H1 (cell line): ENCODE data around the gene ARHGEF7. TPM values are rescaled to one million over a fixed set of nuclear protein-coding genes. Genes with fewer than 3 reads are reported as not detected.

Source experiments
- CTCF ChIA-PET: fragments of 300-600 bp; sonication (Branson Sonifier 250); formaldehyde crosslinking; loops from one replicate; lab custom pipeline; 2021; ENCODE audit not compliant: partially characterized antibody; lab: Charles Lee
- POLR2A ChIA-PET: fragments of 300-600 bp; sonication (Branson Sonifier 250); formaldehyde crosslinking; loops from one replicate; lab custom pipeline; 2021; ENCODE audit warnings: inconsistent platforms; ENCODE audit not compliant: partially characterized antibody; lab: Charles Lee
- DNase-seq, 2 experiments: peaks; one replicate each; pipeline versions ENCODE4 v3.0.0 to v3.0.0-alpha.2; 2010 to 2022; ENCODE audit warnings: low spot score in 2 of 2, low read depth in 1 of 2, mixed read lengths in 1 of 2
- FAIRE-seq: peaks from 2 replicates; lab custom pipeline; 2011; peaks lifted over from hg19 to GRCh38; lab: Jason Lieb, UNC
- H2AFZ ChIP-seq: 2 replicates; pipeline ENCODE4 v1.8.1; 2012; ENCODE audit warnings: low read length, inconsistent platforms
- H2AK5ac ChIP-seq: 2 replicates; pipeline ENCODE4 v1.6.1; 2013; ENCODE audit warnings: low read depth, low read length
- H2BK120ac ChIP-seq: replicated peaks from 2 replicates; pipeline ENCODE3; 2013; ENCODE audit warnings: low read depth, low read length, inconsistent platforms
- H2BK12ac ChIP-seq: 2 replicates; pipeline ENCODE4 v1.6.1; 2013; ENCODE audit warnings: low read depth, low read length
- H2BK15ac ChIP-seq: 2 replicates; pipeline ENCODE4 v1.6.1; 2013; ENCODE audit warnings: low read length
- H2BK20ac ChIP-seq: 2 replicates; pipeline ENCODE4 v1.6.1; 2013; ENCODE audit warnings: low read length
- H2BK5ac ChIP-seq: 2 replicates; pipeline ENCODE4 v1.6.1; 2013; ENCODE audit warnings: low read depth, low read length
- H3K14ac ChIP-seq: 2 replicates; pipeline ENCODE4 v1.6.1; 2013; ENCODE audit warnings: inconsistent platforms; ENCODE audit not compliant: insufficient read length
- H3K18ac ChIP-seq: 2 replicates; pipeline ENCODE4 v1.6.1; 2013; ENCODE audit warnings: low read length; ENCODE audit errors: extremely low read depth
- H3K23ac ChIP-seq: 2 replicates; pipeline ENCODE4 v1.6.1; 2013; ENCODE audit warnings: inconsistent platforms; ENCODE audit not compliant: insufficient read length
- H3K23me2 ChIP-seq: 2 replicates; pipeline ENCODE4 v1.6.1; 2013; ENCODE audit warnings: low read depth, low read length
- H3K27ac ChIP-seq: 2 replicates; pipeline ENCODE4 v1.6.1; 2011; ENCODE audit warnings: low read depth, low read length, inconsistent platforms
- H3K27me3 ChIP-seq, 4 experiments: replicated peaks in 1 of 4; 1 replicate in 1 of 4; 2 replicates in 3 of 4; pipeline versions ENCODE4 v1.6.1 to v1.8.1; 2011 to 2013; ENCODE audit warnings: low read length in 3 of 4, mild to moderate bottlenecking in 3 of 4, inconsistent platforms in 2 of 4, mixed read lengths in 2 of 4, moderate library complexity in 1 of 4; ENCODE audit not compliant: control insufficient read depth in 3 of 4, insufficient read depth in 3 of 4; ENCODE audit errors: extremely low read depth in 1 of 4
- H3K36me3 ChIP-seq, 4 experiments: 2 replicates each; pipeline versions ENCODE4 v1.6.1 to v1.8.1; 2011 to 2013; ENCODE audit warnings: mild to moderate bottlenecking in 4 of 4, low read length in 3 of 4, moderate library complexity in 2 of 4, control low read depth in 1 of 4, inconsistent platforms in 1 of 4; ENCODE audit not compliant: insufficient read depth in 4 of 4, control insufficient read depth in 2 of 4
- H3K4ac ChIP-seq: replicated peaks from 2 replicates; pipeline ENCODE3; 2013; ENCODE audit warnings: low read length, low read depth, mixed read lengths, inconsistent platforms; ENCODE audit not compliant: insufficient read length
- H3K4me1 ChIP-seq, 4 experiments: replicated peaks in 1 of 4; 1 replicate in 1 of 4; 2 replicates in 3 of 4; pipeline versions ENCODE4 v1.6.1 to v1.8.1; 2011 to 2013; ENCODE audit warnings: low read length in 3 of 4, inconsistent platforms in 2 of 4, mixed read lengths in 1 of 4; ENCODE audit not compliant: insufficient read depth in 4 of 4, control insufficient read depth in 3 of 4
- H3K4me2 ChIP-seq, 2 experiments: 2 replicates each; pipeline versions ENCODE4 v1.6.1 to v1.8.1; 2011 to 2013; ENCODE audit warnings: low read depth in 2 of 2, low read length in 2 of 2, control low read depth in 1 of 2, inconsistent platforms in 1 of 2, mild to moderate bottlenecking in 1 of 2; ENCODE audit not compliant: insufficient read depth in 1 of 2
- H3K4me3 ChIP-seq, 4 experiments: fragments of 200-600, 300-600 bp in 1 of 4; sonication (generic), shearing (Covaris generic), sonication (Bioruptor Twin) in 1 of 4; 2 replicates each; pipeline versions ENCODE4 v1.5.1 to v1.8.1; 2011 to 2016; ENCODE audit warnings: low read length in 4 of 4, low read depth in 3 of 4, control low read depth in 2 of 4, inconsistent platforms in 2 of 4, mild to moderate bottlenecking in 2 of 4, mixed read lengths in 1 of 4, moderate library complexity in 1 of 4; ENCODE audit not compliant: insufficient read depth in 2 of 4; ENCODE audit errors: extremely low read depth in 1 of 4
- H3K56ac ChIP-seq: replicated peaks from 2 replicates; pipeline ENCODE3; 2013; ENCODE audit warnings: low read depth, mild to moderate bottlenecking, mixed read lengths, low read length, inconsistent platforms; ENCODE audit not compliant: insufficient read length
- H3K79me1 ChIP-seq: 2 replicates; pipeline ENCODE4 v1.6.1; 2013; ENCODE audit warnings: low read depth, low read length, control low read depth
- H3K79me2 ChIP-seq, 2 experiments: 2 replicates each; pipeline versions ENCODE4 v1.6.1 to v1.8.1; 2012 to 2013; ENCODE audit warnings: low read length in 2 of 2, mild to moderate bottlenecking in 2 of 2, inconsistent platforms in 1 of 2; ENCODE audit not compliant: insufficient read depth in 2 of 2, control insufficient read depth in 1 of 2
- H3K9ac ChIP-seq, 4 experiments: replicated peaks in 1 of 4; 1 replicate in 1 of 4; 2 replicates in 3 of 4; pipeline versions ENCODE4 v1.6.1 to v1.8.1; 2011 to 2013; ENCODE audit warnings: low read depth in 3 of 4, low read length in 3 of 4, control low read depth in 2 of 4, mild to moderate bottlenecking in 2 of 4, moderate library complexity in 2 of 4, inconsistent platforms in 1 of 4; ENCODE audit errors: extremely low read depth in 1 of 4
- H3K9me3 ChIP-seq, 2 experiments: 2 replicates each; pipeline versions ENCODE4 v1.6.1 to v1.8.1; 2012 to 2013; ENCODE audit warnings: mild to moderate bottlenecking in 2 of 2, moderate library complexity in 2 of 2, control low read depth in 1 of 2, inconsistent platforms in 1 of 2, low read depth in 1 of 2, low read length in 1 of 2, mixed read lengths in 1 of 2; ENCODE audit not compliant: insufficient read depth in 2 of 2
- H4K20me1 ChIP-seq, 2 experiments: replicated peaks in 1 of 2; 2 replicates each; pipeline versions ENCODE3 to v1.8.1; 2011 to 2013; ENCODE audit warnings: inconsistent platforms in 2 of 2, low read length in 2 of 2, mild to moderate bottlenecking in 1 of 2; ENCODE audit not compliant: insufficient read depth in 2 of 2, control insufficient read depth in 1 of 2
- H4K5ac ChIP-seq: 2 replicates; pipeline ENCODE4 v1.6.1; 2013; ENCODE audit warnings: low read length, low read depth, mixed read lengths, inconsistent platforms; ENCODE audit not compliant: insufficient read length
- H4K8ac ChIP-seq: 2 replicates; pipeline ENCODE4 v1.8.0; 2013; ENCODE audit warnings: mild to moderate bottlenecking, moderate library complexity, low read length, inconsistent platforms; ENCODE audit not compliant: insufficient read depth; ENCODE audit errors: extremely low read depth
- H4K91ac ChIP-seq: replicated peaks from 2 replicates; pipeline ENCODE3; 2013; ENCODE audit warnings: low read length, mixed read lengths, inconsistent platforms; ENCODE audit not compliant: insufficient read length
- ASH2L ChIP-seq: fragments of 200-600, 300-600 bp; sonication (generic); IDR thresholded peaks from one replicate; pipeline ENCODE4 v1.7.1; 2017; ENCODE audit warnings: low read length
- EP300 ChIP-seq, 2 experiments: IDR thresholded peaks; 1 replicate in 1 of 2; 2 replicates in 1 of 2; pipeline ENCODE4 v1.6.1; 2011 to 2012; ENCODE audit warnings: low read depth in 2 of 2, low read length in 2 of 2, mild to moderate bottlenecking in 2 of 2, borderline replicate concordance in 1 of 2, inconsistent platforms in 1 of 2, moderate library complexity in 1 of 2
- NANOG ChIP-seq: IDR thresholded peaks from 2 replicates; pipeline ENCODE4 v1.6.1; 2011; ENCODE audit warnings: low read length, low read depth, mild to moderate bottlenecking, inconsistent platforms; ENCODE audit not compliant: insufficient read depth, poor library complexity, severe bottlenecking
- SAP30 ChIP-seq: fragments of 300-600 bp; sonication (generic); IDR thresholded peaks from 2 replicates; pipeline ENCODE4 v1.7.1; 2012; ENCODE audit warnings: low read length, moderate library complexity, mild to moderate bottlenecking, inconsistent platforms; ENCODE audit not compliant: insufficient read depth, insufficient replicate concordance
- SIRT6 ChIP-seq: IDR thresholded peaks from one replicate; pipeline ENCODE4 v1.7.1; 2012; ENCODE audit warnings: low read length, inconsistent platforms
- SP2 ChIP-seq: IDR thresholded peaks from 2 replicates; pipeline ENCODE4 v1.6.1; 2012; ENCODE audit warnings: mild to moderate bottlenecking, low read length, inconsistent platforms
- SRF ChIP-seq: IDR thresholded peaks from 2 replicates; pipeline ENCODE4 v1.6.1; 2011; ENCODE audit warnings: mild to moderate bottlenecking, low read depth, low read length, moderate library complexity
- SUZ12 ChIP-seq: fragments of 200-600 bp; sonication (generic); IDR thresholded peaks from 2 replicates; pipeline ENCODE4 v1.6.1; 2012; ENCODE audit warnings: mild to moderate bottlenecking, inconsistent platforms, low read length, moderate library complexity, mixed read lengths
- WGBS, 2 experiments: shearing (Covaris generic) in 1 of 2; methylation state at CpG; one replicate each; pipeline versions ENCODE4 v1.1.6 to v1.1.7; 2013 to 2015; ENCODE audit warnings: low lambda C conversion rate in 2 of 2, mixed read lengths in 2 of 2, inconsistent platforms in 1 of 2, low coverage in 1 of 2, missing lambda C conversion rate in 1 of 2; ENCODE audit not compliant: insufficient replicate concordance in 2 of 2, insufficient coverage in 1 of 2, insufficient read length in 1 of 2; ENCODE audit errors: extremely low coverage in 1 of 2, missing lambda C conversion rate in 1 of 2; 5-methylcytosine and 5-hydroxymethylcytosine counted together
- polyA plus RNA-seq, 7 experiments: library from polyadenylated mRNA; depleted of rRNA in 3 of 7; stranded (reverse) in 5 of 7; unstranded in 2 of 7; fragments of >200 nt in 5 of 7; fragments of 200-250 nt in 2 of 7; gene quantifications; 1 replicate in 5 of 7; 2 replicates in 1 of 7; 4 replicates in 1 of 7; pipeline versions ENCODE4 v1.2.1 to v1.2.3, GENCODE V29; 2011 to 2013; ENCODE audit warnings: missing spikeins in 2 of 7, mixed read lengths in 2 of 7
- total RNA-seq: library from RNA; stranded (reverse); fragmentation: NEBNext Ultra II Directional; extraction: Animal tissue kit (Norgen Biotek cat#: 25700); gene quantifications from 2 replicates; pipeline ENCODE4 v1.2.1, GENCODE V29; 2021
- TF ChIP-seq, protein P1 (sequence below): IDR thresholded peaks from 2 replicates; pipeline ENCODE4 v1.6.1; 2012; ENCODE audit warnings: low read length, inconsistent platforms

The ARHGEF7 gene
- total and polyA plus RNA-seq, 2 of the 8 experiments (the other 6 are each of a cell fraction or from before 2014, with no cell fraction given) = 26.2 to 56.5 TPM

- no peak overlapping the region for H4K8ac ChIP-seq
- H3K36me3 ChIP-seq = peaks cover 0 to 15% (median 6%) of the 10 kb centered on the region in 4 experiments; a peak in 6 of 8 replicates
- H3K27me3 ChIP-seq = no peaks in the 10 kb centered on the region
- H3K18ac ChIP-seq = no peak overlapping the region
- H3K9me3 ChIP-seq = no peaks in the 10 kb centered on the region; a peak in 1 of 4 replicates
- no peak overlapping the region for H3K14ac ChIP-seq
- 96% methylated on average over 12 of the region's 12 CpGs; no CpG with 5 or more reads in 1 of the 2 experiments for WGBS, 2 experiments
- no peak overlapping the region for H4K5ac ChIP-seq
- no peaks in the 10 kb centered on the region; the same call in 1 of the 2 replicates for H3K79me1 ChIP-seq
- peaks cover 0 to 2% (median 0%) of the 10 kb centered on the region in 4 experiments; a peak in 2 of 7 replicates for H3K4me1 ChIP-seq
- no peaks in the 10 kb centered on the region for H3K23me2 ChIP-seq
- no peak overlapping the region for H2BK5ac ChIP-seq
- H2BK15ac ChIP-seq = no peak overlapping the region
- H3K4me2 ChIP-seq = no peak overlapping the region
- H2BK120ac ChIP-seq = no peak overlapping the region
- no peak overlapping the region for H2BK12ac ChIP-seq
- ChIA-PET CTCF (interaction anchor here (0.5 to 1.7 kb wide), 7 partner anchors 8 to 1249 kb away, joined by 3 to 7 read pairs (median 3); no protein-coding TSS in a partner anchor), POLR2A (interaction anchor here (0.9 kb wide), 1 partner anchor 537 kb away, joined by 3 read pairs; no protein-coding TSS in a partner anchor)
- H3K9ac ChIP-seq = no peak overlapping the region; a peak in 1 of 7 replicates
- H2BK20ac ChIP-seq = no peak overlapping the region
- H3K56ac ChIP-seq = no peak overlapping the region
- no peak overlapping the region for H3K23ac ChIP-seq
- DNase-seq (no peak), FAIRE-seq (no peak)
- no peak overlapping the region for H3K27ac ChIP-seq
- no peak overlapping the region for H4K91ac ChIP-seq
- peaks cover 0 to 20% of the 10 kb centered on the region in 2 experiments; a peak in 1 of 4 replicates for H3K79me2 ChIP-seq
- H3K4me3 ChIP-seq = no peak overlapping the region
- H4K20me1 ChIP-seq = peaks cover 0 to 2% of the 10 kb centered on the region in 2 experiments
- H2AFZ ChIP-seq = no peak overlapping the region
- H2AK5ac ChIP-seq = no peak overlapping the region
- no peak overlapping the region for H3K4ac ChIP-seq
- TF ChIP-seq SAP30 = no peak
- TF ChIP-seq, protein P1, sequence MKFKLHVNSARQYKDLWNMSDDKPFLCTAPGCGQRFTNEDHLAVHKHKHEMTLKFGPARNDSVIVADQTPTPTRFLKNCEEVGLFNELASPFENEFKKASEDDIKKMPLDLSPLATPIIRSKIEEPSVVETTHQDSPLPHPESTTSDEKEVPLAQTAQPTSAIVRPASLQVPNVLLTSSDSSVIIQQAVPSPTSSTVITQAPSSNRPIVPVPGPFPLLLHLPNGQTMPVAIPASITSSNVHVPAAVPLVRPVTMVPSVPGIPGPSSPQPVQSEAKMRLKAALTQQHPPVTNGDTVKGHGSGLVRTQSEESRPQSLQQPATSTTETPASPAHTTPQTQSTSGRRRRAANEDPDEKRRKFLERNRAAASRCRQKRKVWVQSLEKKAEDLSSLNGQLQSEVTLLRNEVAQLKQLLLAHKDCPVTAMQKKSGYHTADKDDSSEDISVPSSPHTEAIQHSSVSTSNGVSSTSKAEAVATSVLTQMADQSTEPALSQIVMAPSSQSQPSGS = no peak
- no peak for TF ChIP-seq SIRT6
- no peak for TF ChIP-seq EP300 (IDR thresholded peaks at IDR 0.05; ENCODE audit: borderline replicate concordance in 1 of 2, low read depth in 2 of 2, low read length in 2 of 2)
- TF ChIP-seq SRF = no peak
- no peak for TF ChIP-seq NANOG
- TF ChIP-seq SP2 = no peak
- TF ChIP-seq ASH2L = no peak
- no peak for TF ChIP-seq SUZ12
Measured at GRCh38 chr13:111249637-111250360, 134.7 kb downstream of the ARHGEF7 start.
